ACHN (cell line): ENCODE data around the gene EXOSC1.
A peak's percentile ranks its signal among the peaks of the same experiment; 100 is the strongest.
"Not testable (repeated sequence)": the region's sequence is repeated elsewhere in the genome, so short reads cannot be mapped to it uniquely, and the experiment has no call there.

Experiments used
- DNase-seq: peaks from one replicate; pipeline ENCODE4 v3.0.0-alpha.2; 2015
- in situ Hi-C: cut with HindIII; loops from 2 replicates; pipeline ENCODE4 v1.10.0; 2017; ENCODE audit warnings: low sequenced_read_pairs, low pct_ligation_motif_present, low pct_unique_long_range_greater_than_20kb

The EXOSC1 gene, protein sequence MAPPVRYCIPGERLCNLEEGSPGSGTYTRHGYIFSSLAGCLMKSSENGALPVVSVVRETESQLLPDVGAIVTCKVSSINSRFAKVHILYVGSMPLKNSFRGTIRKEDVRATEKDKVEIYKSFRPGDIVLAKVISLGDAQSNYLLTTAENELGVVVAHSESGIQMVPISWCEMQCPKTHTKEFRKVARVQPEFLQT

DNA sequence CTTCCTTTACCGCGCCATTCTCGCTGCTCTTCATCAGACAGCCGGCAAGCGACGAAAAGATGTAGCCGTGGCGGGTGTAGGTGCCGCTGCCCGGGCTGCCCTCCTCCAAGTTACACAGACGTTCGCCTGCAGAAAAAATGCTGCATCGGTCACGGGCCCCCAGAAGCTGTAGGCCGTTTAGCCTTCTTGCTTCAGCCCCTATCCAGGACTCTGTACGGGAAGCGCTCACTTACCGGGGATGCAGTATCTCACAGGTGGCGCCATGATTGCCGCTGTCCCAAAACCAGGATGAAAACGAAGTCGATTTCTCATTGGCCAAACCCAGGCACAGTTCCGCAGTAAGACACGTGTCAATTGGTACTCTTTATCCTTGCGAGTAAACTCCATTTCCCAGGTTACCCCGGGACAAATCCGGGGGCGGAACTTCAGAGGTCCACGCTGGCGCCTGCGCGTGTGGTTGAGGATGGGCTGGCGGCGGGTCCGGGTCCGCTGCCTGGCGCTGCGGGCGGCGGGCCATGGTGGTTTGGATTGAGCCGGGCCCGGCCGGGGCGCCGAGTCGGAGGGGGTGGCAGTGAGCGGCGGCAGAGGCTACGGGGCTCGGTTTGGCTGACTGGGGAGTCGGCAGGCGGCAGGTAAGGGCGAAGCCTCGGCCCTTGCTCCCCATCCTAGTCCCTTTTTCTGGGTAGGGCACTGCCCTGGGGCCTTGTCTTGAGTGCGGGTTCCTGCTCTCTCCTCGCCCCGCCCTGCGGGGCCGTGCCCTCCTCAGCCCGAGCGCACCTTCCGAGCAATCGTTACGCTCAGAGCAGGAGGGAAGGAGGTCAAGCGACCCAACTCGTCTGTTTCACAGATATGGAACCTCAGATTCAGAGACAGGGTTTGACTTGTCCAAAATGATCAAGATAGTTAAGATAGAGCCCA is at the start of gene EXOSC1, which contains the start of gene ZDHHC16:
Gene EXOSC1, minus strand, starts transcription at position 285 of the 918 bp plus-strand sequence. Its CDS starts 21 bp downstream, at position 264.
Gene ZDHHC16, plus strand, starts transcription at position 454 of the 918 bp plus-strand sequence. CDS start 5,501 bp downstream, outside the sequence.
- DNase-seq = peak; percentile 98
- in situ Hi-C loops = no loop called here

DNA sequence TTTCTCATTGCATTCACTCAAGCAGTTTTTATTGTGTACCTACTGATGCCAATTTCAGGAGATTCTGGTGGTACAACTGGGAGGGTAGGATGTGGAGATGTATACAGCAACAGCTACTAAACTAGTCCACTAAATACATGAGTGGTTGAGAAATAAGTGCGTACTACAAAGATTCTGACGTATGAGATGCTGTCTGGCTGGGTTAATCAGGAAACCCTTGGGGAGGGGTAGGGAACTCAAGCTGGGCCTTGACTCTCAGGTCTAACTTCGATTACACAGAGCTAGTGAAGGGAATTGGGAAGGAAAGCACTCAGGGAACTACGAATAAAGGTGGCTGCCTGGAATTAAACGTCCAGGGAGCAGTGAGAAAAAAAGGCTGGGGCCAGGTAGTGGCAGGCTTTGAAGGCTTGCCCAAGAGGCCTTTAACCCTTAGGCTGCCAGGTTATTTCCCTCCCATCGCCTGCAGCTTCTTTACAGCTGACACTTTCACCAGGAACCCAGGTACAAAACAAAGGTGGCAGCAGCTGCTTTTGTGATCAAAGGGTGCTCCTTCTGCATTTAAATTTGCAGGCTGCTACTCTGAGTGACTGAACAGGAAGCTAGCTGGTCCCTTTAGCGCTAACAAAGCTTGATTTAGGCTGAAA is 49.2 kb upstream of the EXOSC1 start:
- DNase-seq = no peak
- in situ Hi-C loops = no loop called here

GRCh38 chr10:97494151-97494550 is 48.3 kb upstream of the EXOSC1 start:
- DNase-seq = no peak
- in situ Hi-C loops = no loop called here

- no peak for DNase-seq
- in situ Hi-C loops = no loop called here
Measured at GRCh38 chr10:97490592-97490991, 44.8 kb upstream of the EXOSC1 start.

GRCh38 chr10:97485647-97486281 is 40.0 kb upstream of the EXOSC1 start:
- in situ Hi-C loops = no loop called here
- no peak for DNase-seq

DNA sequence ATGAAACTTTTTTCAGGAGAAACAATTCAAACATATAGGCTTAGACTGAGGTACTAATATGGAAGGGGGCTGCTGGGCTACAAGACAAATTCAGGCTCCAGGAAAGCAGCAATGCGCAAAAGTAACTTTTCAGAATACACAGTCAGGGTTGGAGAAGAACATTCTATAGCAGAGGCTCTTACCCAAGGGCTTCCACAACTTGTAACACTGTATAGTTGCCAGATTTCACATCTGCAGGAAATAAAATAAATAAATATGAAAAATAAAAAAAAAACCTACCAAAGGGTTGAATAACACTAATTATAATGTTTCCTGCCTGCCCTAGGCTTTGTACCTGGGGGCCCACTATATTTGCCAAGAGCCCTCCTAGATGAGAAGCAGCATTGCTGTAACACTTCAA is 38.1 kb upstream of the EXOSC1 start:
- no peak for DNase-seq
- in situ Hi-C loops = no loop called here

- in situ Hi-C loops = no loop called here
- no peak for DNase-seq
Measured at GRCh38 chr10:97483506-97483905, 37.7 kb upstream of the EXOSC1 start.

DNA sequence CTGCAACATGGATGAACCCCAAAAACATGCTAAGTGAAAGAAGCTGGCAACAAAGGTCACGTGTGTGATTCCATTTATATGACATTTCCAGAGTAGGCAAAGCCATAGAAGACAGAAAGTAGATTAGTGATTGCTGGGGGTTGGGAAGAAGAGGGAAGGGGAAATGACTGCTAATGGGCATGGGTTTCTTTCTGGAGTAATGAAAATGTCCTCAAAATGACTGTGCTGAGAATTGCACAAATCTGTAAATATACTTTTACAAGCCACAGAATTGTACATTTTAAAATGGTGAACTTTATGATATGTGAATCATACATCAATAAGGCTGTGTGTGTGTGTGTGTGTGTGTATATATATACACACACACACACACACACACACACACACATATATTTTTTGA is 36.6 kb upstream of the EXOSC1 start:
- in situ Hi-C loops = no loop called here

DNA sequence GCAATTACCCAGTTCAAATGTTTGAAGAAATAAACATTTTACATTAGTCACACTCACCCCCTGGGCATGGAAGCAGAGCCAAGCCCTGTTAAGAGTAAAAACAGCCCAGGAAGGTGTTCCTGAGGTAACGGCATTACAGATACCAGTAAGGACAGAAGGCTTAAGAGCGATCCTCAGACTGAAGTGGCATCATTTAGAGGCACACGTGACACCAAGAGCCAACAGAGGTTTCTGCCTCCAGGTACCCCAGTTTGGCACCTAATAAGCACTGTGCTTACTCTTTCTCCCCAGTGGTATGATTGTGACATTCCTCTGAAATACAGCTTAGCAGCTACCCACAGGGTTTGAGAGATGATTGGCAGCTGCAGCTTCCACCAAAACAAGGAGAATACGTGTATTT is 35.3 kb upstream of the EXOSC1 start:
- in situ Hi-C loops = no loop called here
- no peak for DNase-seq

More for the DNA sequence above, 36.6 kb upstream of the EXOSC1 start:
- no peak for DNase-seq

DNA sequence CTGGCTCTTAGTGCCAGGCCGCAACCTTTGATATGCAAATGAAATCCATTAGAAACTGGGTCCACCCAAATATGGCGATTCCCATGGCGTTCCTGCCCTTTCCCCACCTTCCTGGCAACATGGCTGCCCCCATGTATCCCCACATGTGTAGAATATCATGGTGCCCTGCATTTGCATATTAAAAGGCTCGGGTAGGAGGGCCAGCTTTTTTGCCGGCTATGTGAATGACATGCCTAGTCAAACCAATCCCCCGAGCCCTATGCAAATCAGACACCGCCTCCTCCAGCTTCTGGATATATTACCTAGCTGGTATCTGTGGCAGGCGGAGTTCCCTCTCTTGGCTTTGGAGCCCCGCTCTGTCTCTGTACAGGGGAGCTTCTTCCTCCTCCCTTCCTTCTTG is 34.1 kb upstream of the EXOSC1 start:
- in situ Hi-C loops = no loop called here
- no peak for DNase-seq

GRCh38 chr10:97479410-97479809 is 33.6 kb upstream of the EXOSC1 start:
- DNase-seq, in situ Hi-C loops: not testable (repeated sequence)

DNA sequence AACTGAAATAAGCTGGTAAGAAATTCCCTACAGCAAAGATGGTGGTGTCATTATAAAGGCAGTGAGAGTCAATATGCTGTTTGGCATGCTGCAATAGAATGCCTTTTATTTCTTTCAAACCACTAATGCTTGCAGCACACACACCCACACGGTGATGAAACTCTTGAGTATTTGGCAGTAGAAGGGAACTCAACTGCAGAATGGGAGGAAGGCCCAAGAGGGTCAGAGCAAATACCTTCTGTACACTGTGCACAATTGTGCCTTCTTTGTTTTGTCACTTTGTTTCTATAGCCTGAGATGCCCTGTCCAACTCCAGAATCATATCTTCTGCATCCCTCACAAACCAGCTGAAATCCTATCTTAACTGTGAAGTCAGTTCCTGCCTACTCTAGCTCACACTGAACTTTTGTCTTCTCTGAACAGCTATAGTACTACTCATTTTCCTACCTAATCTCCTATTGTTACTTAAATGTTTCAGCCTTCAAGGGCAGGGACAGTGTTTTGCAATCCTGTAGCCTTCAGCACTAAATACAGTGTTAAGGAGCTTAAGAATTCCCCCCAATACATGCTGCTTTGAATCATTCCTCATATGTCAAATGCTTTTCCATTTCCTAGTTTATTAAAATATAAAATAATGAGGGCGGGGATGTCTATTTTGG is 30.3 kb upstream of the EXOSC1 start:
- DNase-seq = no peak
- in situ Hi-C loops = no loop called here

DNA sequence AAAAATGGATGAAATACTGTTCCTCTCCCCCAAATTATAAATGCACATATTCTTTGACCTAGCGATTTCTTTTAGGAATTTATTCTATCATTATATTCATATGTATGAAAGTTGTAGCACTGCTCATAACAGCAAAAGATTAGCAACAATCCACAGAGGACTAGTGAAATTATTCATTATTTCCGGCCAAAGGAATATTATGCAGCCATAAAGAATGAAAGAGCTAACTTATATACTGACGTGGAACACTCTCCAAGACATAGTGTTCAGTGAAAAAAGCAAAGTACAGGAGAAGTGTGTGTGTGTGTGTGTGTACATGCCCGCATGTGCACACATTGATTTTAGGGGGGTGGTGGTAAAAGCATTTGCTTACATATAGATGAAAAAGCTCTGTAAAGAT is 29.1 kb upstream of the EXOSC1 start:
- in situ Hi-C loops = no loop called here
- no peak for DNase-seq

DNA sequence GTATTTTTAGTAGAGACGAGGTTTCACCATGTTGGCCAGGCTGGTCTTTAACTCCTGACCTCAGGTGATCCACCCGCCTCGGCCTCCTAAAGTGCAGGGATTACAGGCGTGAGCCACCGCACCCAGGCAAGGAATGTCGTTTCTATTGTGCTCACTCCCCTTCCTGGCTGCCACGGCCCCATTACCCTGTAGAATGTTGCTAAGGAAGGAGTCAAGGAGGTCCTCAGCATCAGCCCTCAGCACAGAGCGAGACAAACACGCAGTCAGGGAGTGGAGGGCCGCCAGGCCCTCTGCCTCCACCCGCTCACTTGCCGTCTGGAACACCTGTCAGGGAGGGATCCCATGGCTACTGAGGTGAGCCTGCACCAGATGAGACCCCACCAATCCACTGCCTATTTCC is 23.0 kb upstream of the EXOSC1 start:
- DNase-seq, in situ Hi-C loops: not testable (repeated sequence)

DNA sequence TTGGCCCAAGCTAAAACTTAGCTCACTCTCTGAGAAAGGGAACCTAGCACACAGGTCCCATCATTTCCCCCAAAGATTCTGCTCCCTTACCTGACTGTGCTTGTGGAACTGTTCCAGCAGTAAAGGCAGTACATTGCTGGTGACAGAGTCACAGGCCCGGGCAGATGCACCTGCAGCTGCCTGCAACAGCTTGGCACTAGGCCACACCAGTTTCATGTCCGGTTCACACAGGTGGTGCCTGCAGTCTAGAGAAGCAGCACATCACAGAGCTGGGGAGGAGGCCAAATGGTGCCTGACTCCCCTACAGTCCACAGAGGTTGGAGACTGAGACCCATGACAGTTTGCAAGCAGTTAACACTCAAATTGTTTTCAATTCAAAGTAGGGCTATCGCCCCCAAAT is 22.4 kb upstream of the EXOSC1 start:
- in situ Hi-C loops = no loop called here
- DNase-seq = no peak

DNA sequence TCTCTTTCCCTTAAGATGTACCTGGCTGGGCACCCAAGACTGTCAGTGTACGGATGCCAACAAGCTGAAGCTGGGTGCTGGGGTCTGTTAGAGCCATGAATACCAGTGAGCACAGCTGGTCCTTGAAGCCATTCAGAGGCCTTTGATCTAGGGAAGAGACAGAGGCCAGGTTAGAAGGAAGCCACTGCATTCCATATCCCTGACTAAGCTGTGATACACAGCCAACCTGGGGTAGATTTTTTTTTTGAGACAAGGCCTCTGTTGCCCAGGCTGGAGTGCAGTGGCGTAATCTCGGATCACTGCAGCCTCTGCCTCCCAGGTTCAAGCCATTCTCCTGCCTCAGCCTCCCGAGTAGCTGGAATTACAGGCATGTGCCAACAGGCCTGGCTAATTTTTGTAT is 20.9 kb upstream of the EXOSC1 start:
- in situ Hi-C loops = no loop called here
- peak; percentile 61 for DNase-seq

DNA sequence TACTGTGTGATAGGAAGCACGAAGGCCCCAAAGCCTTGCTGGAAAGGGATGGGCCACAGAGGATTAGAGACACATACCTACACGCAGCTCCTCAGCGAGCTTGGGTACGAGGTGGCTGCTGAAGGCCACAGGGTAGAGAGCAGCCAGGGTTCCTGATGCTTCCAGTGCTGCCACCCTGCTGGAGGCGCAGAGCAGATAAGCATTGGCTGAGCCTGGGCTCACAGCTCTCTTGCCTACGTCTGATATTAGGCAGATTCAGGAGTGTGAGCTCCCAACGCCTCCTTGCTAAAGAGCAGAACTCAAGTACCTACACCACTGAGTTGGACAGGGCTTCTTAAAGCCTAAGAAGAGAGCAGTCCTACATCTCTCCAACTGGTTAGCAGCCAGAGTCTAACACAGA is 20.2 kb upstream of the EXOSC1 start:
- no peak for DNase-seq
- in situ Hi-C loops = no loop called here

DNA sequence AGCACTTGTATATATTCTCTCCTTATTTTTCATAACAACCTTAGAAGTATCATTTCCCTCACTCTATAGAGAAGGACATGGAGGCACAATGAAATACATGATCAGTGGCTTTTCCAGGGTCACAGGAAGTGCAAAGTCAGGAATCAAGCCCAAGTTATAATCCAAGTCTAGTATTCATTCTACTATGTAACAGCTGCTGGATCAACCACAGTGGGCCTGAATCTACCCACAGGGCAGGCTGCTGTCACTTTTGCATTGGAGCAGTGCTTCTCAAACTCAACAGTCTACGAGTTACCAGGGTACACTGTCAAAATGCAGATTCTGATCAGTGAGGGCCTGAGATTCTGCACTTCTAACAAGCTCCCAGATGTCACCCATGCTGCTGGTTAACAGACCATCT is 18.4 kb upstream of the EXOSC1 start:
- DNase-seq = no peak

More for the DNA sequence above, 18.4 kb upstream of the EXOSC1 start:
- in situ Hi-C loops = no loop called here
